KBM-7 (cell line): ENCODE data around the gene VPS54.

Experiments
- DNase-seq: peaks from one replicate; pipeline ENCODE4 v3.0.0-alpha.2; 2015
- in situ Hi-C: fragments of 300-500 bp; cut with MboI; formaldehyde crosslinking; loops from 2 replicates; pipeline ENCODE4 v1.14.3; 2020; ENCODE audit warnings: low sequenced_read_pairs, low pct_unique_long_range_greater_than_20kb, mixed read lengths

The VPS54 gene, protein sequence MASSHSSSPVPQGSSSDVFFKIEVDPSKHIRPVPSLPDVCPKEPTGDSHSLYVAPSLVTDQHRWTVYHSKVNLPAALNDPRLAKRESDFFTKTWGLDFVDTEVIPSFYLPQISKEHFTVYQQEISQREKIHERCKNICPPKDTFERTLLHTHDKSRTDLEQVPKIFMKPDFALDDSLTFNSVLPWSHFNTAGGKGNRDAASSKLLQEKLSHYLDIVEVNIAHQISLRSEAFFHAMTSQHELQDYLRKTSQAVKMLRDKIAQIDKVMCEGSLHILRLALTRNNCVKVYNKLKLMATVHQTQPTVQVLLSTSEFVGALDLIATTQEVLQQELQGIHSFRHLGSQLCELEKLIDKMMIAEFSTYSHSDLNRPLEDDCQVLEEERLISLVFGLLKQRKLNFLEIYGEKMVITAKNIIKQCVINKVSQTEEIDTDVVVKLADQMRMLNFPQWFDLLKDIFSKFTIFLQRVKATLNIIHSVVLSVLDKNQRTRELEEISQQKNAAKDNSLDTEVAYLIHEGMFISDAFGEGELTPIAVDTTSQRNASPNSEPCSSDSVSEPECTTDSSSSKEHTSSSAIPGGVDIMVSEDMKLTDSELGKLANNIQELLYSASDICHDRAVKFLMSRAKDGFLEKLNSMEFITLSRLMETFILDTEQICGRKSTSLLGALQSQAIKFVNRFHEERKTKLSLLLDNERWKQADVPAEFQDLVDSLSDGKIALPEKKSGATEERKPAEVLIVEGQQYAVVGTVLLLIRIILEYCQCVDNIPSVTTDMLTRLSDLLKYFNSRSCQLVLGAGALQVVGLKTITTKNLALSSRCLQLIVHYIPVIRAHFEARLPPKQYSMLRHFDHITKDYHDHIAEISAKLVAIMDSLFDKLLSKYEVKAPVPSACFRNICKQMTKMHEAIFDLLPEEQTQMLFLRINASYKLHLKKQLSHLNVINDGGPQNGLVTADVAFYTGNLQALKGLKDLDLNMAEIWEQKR

DNA sequence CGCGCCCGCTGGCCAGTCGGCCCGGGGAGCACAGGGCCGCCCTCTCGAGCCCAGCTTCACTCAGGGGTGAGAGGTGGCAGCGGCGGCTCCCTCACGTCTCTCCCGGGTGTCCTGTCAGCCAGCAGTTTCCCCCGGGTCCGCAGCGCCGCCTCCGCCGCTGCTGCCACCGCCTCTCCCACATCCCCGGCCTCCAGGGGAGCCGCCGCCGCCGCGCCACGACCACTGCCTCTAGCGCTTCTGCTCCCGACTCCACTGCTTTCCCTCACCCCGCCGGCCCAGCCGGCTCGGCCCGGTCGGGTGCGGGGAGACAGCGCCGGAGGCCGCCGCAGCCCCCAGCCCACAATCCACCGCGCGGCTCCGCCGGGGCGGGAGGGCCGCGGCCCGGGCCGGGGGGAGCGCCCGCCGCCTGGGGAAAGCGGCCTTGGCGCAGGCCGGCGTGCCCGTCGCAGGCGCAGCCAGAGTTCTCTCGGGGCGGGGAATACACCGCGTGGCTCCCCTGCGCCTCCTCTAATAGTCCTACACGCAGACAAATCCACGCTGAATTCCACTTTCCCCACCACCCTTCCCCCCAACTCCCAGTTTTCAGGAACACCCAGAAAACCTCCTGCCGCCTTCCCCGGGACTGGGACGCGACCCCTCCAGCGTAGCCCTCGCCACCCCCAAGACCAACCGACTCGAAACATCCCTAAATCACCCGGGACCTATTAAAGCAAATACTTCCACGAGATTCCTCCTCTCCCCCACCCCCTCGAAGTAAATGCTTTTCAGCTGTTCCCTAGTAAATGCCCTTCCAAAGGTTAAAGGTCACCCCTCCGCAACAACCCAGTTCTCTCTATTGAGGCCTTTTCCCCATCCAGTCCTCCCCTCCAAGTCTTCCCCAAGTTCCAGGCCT, at the start of gene VPS54:
VPS54 (minus strand) TSS at position 346 of the 892 bp plus-strand sequence. CDS start 35,429 bp downstream, outside the sequence.
- peak; percentile 63 for DNase-seq
- in situ Hi-C loops = no loop called here

DNA sequence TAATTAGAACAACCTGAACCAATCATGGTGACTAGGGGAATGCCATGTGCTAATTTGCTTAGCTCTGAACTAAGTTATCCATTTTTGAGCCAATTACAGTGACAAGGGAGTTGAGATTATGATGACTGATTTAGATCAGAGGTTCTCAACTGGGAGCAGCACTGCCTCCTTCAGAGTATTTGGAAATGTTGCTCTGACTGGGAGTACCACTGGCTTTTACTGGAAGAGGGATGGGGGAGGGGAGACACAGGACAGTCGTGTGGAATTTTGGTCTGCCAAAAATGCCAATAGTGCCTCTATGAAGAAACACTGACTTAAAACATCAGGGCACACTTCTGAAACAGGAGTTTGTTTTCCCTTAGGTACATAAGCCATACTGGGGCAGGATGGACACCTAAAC, 48.1 kb upstream of the VPS54 start:
- no peak for DNase-seq
- in situ Hi-C loops = loop anchor here (25.0 kb wide), 1 partner anchor 245 kb away; no protein-coding TSS in a partner anchor

DNA sequence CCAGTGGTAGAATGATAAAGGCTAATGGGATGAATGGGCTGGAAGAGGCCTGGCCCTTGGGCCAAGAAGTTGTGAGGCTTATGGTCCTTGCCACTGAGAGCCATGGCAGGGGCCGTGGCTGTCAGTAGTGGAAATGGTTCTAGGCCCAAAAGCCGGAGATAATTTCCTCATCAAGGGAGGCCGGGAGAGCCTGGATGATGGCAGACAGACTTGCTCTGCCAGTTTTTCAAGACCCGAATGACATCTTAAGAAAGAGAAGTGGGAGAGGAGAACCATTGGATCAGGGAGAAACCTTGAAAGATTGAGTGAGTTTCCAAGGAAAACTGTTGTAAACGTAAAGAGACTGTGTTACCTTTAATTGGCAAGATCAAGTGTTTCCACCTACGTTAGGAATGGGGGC, 46.3 kb upstream of the VPS54 start:
- no peak for DNase-seq
- in situ Hi-C loops = loop anchor here (25.0 kb wide), 1 partner anchor 247 kb away; no protein-coding TSS in a partner anchor

DNA sequence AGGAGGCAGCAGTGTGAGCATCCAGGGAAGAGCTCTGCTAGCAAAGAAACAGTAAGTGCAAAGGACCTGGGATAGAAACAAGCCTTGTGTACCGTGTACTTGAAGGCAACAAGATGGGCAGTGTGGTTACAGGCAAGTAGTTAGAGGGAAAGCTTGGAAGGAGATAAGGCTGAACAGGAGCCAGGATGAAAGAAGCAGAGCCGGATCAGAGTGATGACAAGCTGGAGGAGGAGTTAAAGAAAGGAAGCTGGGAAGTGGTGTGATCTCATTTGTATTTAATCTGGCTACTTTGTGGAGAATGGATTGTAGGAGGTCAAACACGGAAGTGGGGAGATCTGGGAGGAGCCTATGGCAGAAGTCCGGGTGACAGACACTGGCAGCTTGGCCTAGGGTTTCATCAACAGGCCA, 44.7 kb upstream of the VPS54 start:
- DNase-seq = no peak

DNA sequence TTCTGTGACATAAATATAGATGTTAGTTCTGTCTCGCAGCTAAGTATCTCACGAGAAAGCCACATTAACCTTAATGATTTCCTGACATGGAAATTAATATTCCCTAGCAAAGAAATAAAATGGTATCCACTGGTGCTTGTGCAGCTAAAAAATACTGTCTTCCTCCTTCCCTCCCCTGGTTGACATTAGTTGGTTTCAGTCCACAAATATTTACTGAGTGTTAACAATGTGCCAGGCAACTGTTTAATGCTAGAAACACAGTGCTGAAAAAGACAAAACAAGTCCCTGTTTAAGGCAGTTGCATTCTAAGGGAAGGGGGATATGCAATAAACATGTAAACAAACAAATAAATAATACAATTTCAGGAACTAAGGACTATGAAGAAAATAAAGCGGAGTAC, 44.2 kb upstream of the VPS54 start:
- in situ Hi-C loops = loop anchor here (25.0 kb wide), 1 partner anchor 249 kb away; no protein-coding TSS in a partner anchor
- DNase-seq = no peak

More for the DNA sequence above, 44.7 kb upstream of the VPS54 start:
- in situ Hi-C loops = loop anchor here (25.0 kb wide), 1 partner anchor 248 kb away; no protein-coding TSS in a partner anchor

DNA sequence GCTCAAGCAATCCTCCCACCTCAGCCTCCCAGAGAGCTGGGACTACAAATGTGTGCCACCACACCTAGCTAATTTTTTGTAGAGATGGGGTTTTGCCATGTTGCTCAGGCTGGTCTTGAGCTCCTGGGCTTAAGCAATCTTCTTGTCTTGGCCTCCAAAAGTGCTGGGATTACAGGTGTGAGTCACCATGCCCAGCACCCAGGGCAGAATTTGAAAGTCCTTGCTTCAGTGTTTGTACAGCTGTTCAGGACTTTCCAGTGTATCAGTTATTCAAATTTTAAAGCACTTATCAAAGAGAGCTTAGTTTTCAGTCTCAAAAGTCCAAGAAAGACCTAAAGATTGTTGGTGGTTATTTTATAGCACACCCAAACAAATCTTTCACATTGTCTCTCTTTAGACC, 43.6 kb upstream of the VPS54 start:
- in situ Hi-C loops = loop anchor here (25.0 kb wide), 1 partner anchor 249 kb away; no protein-coding TSS in a partner anchor

DNA sequence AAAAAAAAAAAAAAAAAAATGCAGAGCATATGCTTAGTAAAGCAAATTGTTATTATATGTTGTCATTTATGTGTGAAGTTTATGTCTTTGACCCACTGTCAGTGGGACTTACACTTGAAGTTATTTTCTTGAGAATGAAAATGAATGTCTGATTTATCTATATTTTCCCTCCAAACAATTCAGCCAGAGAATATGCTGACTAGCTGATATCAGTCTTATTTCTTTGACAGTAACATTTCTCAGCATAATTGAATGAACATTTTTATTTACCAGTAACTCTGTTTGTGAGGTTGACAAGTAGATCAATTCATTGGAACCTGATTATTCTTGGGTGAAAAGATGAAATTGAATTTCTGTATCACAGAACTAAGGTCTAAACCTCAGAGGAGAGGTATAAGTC, 40.0 kb upstream of the VPS54 start:
- in situ Hi-C loops = loop anchor here (25.0 kb wide), 1 partner anchor 253 kb away; no protein-coding TSS in a partner anchor
- DNase-seq = no peak

More for the DNA sequence above, 43.6 kb upstream of the VPS54 start:
- DNase-seq = no peak

DNA sequence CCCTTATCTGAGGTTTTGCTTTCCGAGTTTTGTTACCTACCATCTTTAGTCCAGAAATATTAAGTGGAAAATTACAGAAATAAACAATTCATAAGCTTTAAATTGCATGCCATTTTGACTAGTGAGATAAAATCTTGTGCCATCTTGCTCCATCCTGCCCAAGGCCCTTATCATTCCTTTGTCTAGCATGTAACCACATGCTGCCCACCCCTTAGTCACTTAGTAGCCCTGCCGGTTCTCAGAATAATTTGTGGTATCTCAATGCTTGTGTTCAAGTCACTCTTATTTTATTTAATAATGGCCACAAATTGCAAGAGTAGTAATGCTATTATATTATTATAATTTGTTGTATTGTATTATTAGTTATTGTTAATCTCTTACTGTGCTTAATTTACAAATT, 36.8 kb upstream of the VPS54 start:
- no peak for DNase-seq
- in situ Hi-C loops = loop anchor here (25.0 kb wide), 1 partner anchor 256 kb away; no protein-coding TSS in a partner anchor

DNA sequence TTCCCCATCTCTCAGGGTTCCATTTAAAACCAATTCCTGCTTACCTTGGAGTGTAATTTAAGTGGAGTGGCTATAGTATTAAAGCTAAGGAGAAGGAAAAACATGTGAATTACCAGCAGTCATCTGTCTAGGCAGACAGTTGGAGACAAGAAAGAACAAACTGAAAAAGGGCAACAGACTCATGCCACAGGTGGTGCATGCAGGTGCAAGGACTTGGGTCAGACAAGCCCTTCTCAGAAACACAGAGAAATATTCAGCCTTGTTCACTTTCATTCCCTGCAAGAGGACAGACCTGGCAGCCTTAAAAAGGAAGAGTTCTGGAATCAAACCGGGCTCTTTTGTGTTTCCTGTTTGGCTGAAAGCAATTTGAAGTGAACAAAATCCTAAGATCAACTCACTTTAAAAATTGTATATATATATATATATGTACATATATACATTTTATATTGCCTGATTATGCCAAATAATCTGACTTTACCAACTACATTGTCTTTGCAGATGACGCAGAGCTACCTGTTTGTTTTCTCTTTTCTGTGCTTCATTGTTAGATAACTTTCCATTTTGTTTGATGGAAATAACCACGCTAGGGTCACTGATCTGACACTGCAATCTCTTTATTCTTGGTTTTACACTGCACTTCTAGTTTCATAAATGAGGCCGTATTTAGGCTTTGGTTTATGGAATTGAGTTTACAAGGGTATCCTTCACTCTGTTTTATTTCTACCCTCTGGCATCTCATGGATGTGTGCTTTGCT, 35.1 kb upstream of the VPS54 start:
- in situ Hi-C loops = loop anchor here (25.0 kb wide), 1 partner anchor 258 kb away; no protein-coding TSS in a partner anchor
- DNase-seq = no peak

DNA sequence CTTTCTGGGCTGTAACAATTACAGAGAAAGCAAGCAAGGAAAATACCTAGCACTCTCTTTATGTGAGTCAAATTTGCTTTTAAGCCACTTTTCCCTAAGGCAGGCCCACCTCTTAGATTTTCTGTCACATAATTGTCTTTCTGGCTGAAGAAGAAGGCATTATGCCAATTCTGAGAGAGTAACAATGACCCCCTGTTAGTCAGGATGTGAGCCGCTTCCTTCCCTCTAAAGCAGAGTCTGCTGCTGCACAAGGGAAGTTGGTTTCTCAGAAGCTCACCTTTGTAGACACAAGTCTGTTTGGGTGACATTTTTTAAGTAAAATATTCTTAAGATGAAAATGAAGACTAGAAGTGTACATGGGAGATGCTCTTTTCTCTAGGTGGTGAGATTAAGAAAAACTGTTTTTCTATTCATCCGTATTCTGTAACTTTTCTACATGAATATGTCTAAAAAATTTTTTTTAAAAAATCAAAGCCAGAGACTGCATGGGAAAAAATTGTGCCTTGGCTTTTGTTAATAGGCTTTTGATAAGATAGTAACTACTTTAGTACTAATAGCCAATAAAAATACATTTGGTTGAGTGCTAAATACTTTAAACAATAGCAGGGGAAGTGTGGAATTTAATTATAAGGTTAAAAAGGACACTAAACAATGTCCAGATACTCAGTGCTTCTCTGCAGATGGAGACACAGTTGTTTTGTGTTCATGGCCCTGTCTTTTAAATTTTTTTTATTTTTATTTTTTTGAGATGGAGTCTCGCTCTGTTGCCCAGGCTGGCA, 33.4 kb upstream of the VPS54 start:
- in situ Hi-C loops = loop anchor here (25.0 kb wide), 1 partner anchor 260 kb away; no protein-coding TSS in a partner anchor
- peak; percentile 41 for DNase-seq

DNA sequence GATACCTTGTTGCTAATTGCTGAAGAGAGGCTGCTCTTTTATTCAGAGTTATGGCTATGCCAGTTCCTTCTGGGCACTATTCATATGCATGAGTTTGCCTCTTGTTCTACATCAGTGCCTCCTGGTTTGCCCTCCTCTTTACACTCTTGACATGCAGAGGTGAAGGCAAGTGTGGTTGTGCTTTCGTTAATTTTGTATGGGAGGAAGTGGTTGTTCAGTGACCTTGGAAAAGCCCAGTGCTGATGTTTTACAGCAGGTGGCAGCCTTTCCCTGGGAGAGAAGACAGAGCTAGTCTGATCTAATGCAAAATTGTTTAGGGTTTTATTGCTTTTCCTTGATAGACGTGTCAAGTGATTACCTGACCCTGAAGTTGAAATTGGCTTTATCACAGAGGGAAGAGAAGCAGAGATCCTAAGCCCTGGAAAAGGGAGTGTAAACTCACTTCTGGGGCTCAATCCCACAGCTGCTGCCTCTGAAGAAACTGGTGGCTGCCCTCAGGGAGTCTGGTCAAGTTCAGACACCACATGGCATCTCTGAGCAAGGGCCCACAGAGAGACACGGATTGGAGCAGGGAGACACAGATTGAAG, 30.5 kb upstream of the VPS54 start:
- in situ Hi-C loops = loop anchor here (25.0 kb wide), 1 partner anchor 263 kb away; no protein-coding TSS in a partner anchor
- peak; percentile 86 for DNase-seq

DNA sequence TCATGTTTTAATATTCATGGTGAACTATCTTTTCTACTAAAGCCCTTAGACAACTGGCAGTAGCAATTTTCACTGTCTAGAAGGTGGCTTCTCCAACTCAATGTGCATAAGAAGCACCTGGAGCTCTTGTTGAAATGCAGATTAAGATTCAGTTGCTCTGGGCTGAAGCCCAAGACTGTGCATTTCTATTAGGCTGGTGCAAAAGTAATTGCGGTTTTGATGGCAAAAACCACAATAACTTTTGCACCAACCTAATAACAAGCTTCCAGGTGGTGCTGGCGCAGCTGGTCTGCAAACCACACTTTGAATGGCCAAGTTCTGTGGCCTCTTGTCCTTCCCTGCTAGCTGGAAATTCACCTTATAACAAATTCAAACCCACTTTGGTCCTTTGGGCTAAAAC, 26.7 kb upstream of the VPS54 start:
- in situ Hi-C loops = no loop called here
- DNase-seq = no peak

DNA sequence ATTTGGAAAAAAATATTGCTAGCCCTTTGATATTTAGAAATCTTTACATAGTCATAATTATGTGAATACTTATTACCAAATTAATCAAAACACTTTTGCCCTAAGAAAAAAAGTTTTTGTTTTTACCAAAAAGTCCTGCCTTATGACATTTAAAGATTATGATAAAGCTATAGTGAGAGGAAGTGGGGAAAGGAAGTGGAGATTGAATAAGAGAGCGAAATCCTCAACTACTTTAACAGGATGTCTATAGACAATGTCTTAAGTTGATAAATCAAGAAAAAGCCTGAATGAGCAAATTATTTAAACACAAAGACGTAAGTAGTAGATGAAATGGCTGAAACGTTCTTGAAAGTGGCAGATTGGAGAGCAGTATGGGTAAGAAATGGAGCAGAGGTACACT, 20.9 kb upstream of the VPS54 start:
- in situ Hi-C loops = no loop called here
- DNase-seq = no peak

DNA sequence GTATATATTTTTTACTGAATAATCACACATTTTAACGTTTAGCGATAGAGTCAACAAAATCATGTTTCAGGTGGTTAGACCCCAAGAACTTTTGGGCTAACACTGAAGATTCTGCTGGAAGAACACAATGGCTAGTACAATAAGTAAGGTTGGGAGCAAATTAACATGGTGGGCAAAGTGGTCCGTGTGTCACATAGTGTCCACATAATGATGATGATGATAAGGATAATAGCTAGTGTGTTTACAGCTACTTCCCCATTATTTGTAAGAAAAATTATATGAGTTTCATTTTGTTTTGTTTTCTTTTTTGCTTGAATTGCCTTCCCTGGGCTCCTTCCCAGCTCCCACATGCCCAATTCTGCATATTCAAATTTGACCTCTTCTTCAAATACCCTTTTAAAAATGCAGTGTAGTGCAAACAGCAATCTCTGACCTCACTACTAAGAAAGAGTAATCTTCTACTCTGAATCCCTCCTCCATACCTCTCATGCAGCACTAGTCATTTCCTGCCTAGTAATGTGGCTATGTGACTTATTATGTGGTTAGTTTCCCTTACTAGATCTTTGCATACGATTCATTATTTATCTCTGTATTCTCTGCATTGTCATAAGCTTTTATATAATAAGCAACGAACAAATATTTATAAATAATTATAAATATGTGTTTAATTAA, 16.9 kb upstream of the VPS54 start:
- peak; percentile 54 for DNase-seq
- in situ Hi-C loops = no loop called here

DNA sequence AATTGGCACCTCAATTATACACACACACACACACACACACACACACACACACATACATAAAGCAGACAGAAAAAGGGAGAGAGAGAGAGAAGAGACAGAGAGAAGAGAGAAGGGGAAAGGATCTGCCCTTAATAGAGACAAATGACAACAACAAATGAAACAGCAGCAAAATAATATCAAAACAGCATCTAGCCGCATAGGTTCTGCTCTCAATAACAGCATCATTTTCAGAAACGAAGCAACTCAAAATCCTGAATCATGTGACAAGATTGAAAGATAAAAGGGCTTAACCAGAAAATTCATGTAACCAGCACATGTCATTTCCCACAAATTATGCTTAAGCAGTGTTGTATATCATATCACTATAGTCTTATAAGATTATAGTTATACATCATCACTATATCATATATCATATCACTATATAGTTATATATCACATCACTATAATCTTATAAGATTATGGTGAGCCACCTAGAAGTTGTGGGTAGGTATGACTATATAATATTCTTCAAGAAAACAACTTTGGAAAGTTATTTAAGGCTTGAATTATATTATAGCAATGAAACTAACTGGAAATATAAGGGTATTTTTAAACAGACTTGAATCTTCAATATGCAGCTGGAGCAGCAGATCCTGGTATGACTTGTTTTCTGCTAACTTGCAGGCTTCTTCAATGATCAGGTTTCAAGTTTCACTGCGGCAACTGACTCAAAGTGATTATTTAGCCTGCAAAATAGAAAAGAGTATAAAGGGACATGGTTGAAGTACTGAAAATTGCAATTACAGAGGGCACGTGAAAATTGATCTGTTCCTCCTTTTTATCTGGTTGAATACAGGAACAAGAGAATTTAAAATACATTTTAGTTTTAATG, 16.1 kb upstream of the VPS54 start:
- no peak for DNase-seq

More for the DNA sequence above, 16.1 kb upstream of the VPS54 start:
- in situ Hi-C loops = no loop called here
